ENCODE data around the gene MUC12. TPM values are rescaled to one million over a fixed set of nuclear protein-coding genes. Genes with fewer than 3 reads are reported as not detected.

Gene MUC12
- total and polyA plus RNA-seq, 4 donors, result 0.16 TPM; not detected in 3

GRCh38 chr7:101017064-101017777 is 47.9 kb downstream of the MUC12 start:
- 9% methylated on average over 29 of the region's 29 CpGs for WGBS
- H3K9ac ChIP-seq (ENCODE audit: low read depth in 1 of 2, low read length in 2 of 2), result no peak overlapping the region
- peak overlapping the region in 1 of 3 donors; percentile 24 for H3K4me3 ChIP-seq (ENCODE audit: low read depth in 1 of 3, low read length in 3 of 3)
- no peaks in the 10 kb centered on the region for H3K9me3 ChIP-seq (ENCODE audit: control insufficient read depth in 4 of 4, low read length in 3 of 4)
- H3K36me3 ChIP-seq (ENCODE audit: control insufficient read depth in 4 of 4, insufficient read depth in 3 of 4, low read depth in 1 of 4, low read length in 3 of 4), result no peaks in the 10 kb centered on the region
- H3K4me1 ChIP-seq (ENCODE audit: control insufficient read depth in 4 of 4, insufficient read depth in 4 of 4, low read length in 3 of 4), result no peaks in the 10 kb centered on the region
- no peak for DNase-seq (ENCODE audit: low spot score)
- peak; percentile 62 for TF ChIP-seq NR2F2 (IDR thresholded peaks at IDR 0.05)
- no peak for TF ChIP-seq SP1 (IDR thresholded peaks at IDR 0.05)
- no peak overlapping the region for H3K27ac ChIP-seq (ENCODE audit: low read depth in 1 of 2, low read length in 2 of 2)
- peaks cover 0 to 3% (median 0%) of the 10 kb centered on the region in 4 donors for H3K27me3 ChIP-seq (ENCODE audit: control insufficient read depth in 4 of 4, insufficient read depth in 4 of 4, low read length in 3 of 4)

GRCh38 chr7:101018271-101019167 is 49.2 kb downstream of the MUC12 start:
- Histone ChIP-seq H3K36me3 (ENCODE audit: control insufficient read depth in 4 of 4, insufficient read depth in 3 of 4, low read depth in 1 of 4, low read length in 3 of 4) (no peaks in the 10 kb centered on the region), H3K27ac (ENCODE audit: low read depth in 1 of 2, low read length in 2 of 2) (no peak overlapping the region), H3K27me3 (ENCODE audit: control insufficient read depth in 4 of 4, insufficient read depth in 4 of 4, low read length in 3 of 4) (peaks cover 0 to 3% (median 0%) of the 10 kb centered on the region in 4 donors), H3K9ac (ENCODE audit: low read depth in 1 of 2, low read length in 2 of 2) (no peak overlapping the region), H3K4me3 (ENCODE audit: low read depth in 1 of 3, low read length in 3 of 3) (no peak overlapping the region), H3K4me1 (ENCODE audit: control insufficient read depth in 4 of 4, insufficient read depth in 4 of 4, low read length in 3 of 4) (no peaks in the 10 kb centered on the region), H3K9me3 (ENCODE audit: control insufficient read depth in 4 of 4, low read length in 3 of 4) (no peaks in the 10 kb centered on the region)
- 59% methylated on average over 14 of the region's 14 CpGs for WGBS
- TF ChIP-seq HNF4G (IDR thresholded peaks at IDR 0.05), result no peak
- TF ChIP-seq MAX (IDR thresholded peaks at IDR 0.05), result no peak
- TF ChIP-seq FOXA1 (IDR thresholded peaks at IDR 0.05), result no peak
- TF ChIP-seq CTCF (IDR thresholded peaks at IDR 0.05; ENCODE audit: low read depth, low read length, missing input control), result no peak
- no peak for TF ChIP-seq RAD21 (IDR thresholded peaks at IDR 0.05)
- no peak for TF ChIP-seq JUND (IDR thresholded peaks at IDR 0.05)
- TF ChIP-seq NR2F2 (IDR thresholded peaks at IDR 0.05), result no peak
- TF ChIP-seq HNF4A (conservative IDR thresholded peaks at IDR 0.05), result no peak
- TF ChIP-seq RXRA (IDR thresholded peaks at IDR 0.05), result no peak
- no peak for TF ChIP-seq REST (IDR thresholded peaks at IDR 0.05)
- no peak for TF ChIP-seq SP1 (IDR thresholded peaks at IDR 0.05)
- no peak for TF ChIP-seq FOXA2 (IDR thresholded peaks at IDR 0.05)
- TF ChIP-seq GABPA (IDR thresholded peaks at IDR 0.05 in 1 of 2, conservative IDR thresholded peaks at IDR 0.05 in 1 of 2), result no peak
- TF ChIP-seq EGR1 (IDR thresholded peaks at IDR 0.05; ENCODE audit: low read depth in 2 of 2), result no peak
- no peak for DNase-seq (ENCODE audit: low spot score)

Measured in liver (tissue), 9 donors.